ENCODE data around the gene ADAM19.

Gene ADAM19

GRCh38 chr5:157596487-157596886 is 20.9 kb upstream of the ADAM19 start:
- peaks cover 8 to 22% of the 10 kb centered on the region in 2 donors for H3K4me1 ChIP-seq (ENCODE audit: control insufficient read depth in 1 of 2, insufficient read depth in 2 of 2, low read length in 2 of 2)
- H3K9me3 ChIP-seq (ENCODE audit: control insufficient read depth in 1 of 2, low read length in 2 of 2) = no peaks in the 10 kb centered on the region
- H3K27ac ChIP-seq (ENCODE audit: low read depth, low read length) = no peak overlapping the region
- no peak overlapping the region for H3K4me3 ChIP-seq (ENCODE audit: low read depth in 1 of 2, low read length in 2 of 2)
- H3K27me3 ChIP-seq (ENCODE audit: control insufficient read depth in 1 of 2, insufficient read depth in 2 of 2, low read length in 2 of 2) = no peaks in the 10 kb centered on the region
- H3K36me3 ChIP-seq (ENCODE audit: control insufficient read depth in 1 of 2, insufficient read depth in 2 of 2, low read length in 2 of 2) = no peaks in the 10 kb centered on the region
- no peak overlapping the region for H3K9ac ChIP-seq (ENCODE audit: low read depth in 1 of 2, low read length in 2 of 2)

- H3K27ac ChIP-seq (ENCODE audit: low read depth, low read length) = no peak overlapping the region
- H3K27me3 ChIP-seq (ENCODE audit: control insufficient read depth in 1 of 2, insufficient read depth in 2 of 2, low read length in 2 of 2) = no peaks in the 10 kb centered on the region
- no peaks in the 10 kb centered on the region for H3K36me3 ChIP-seq (ENCODE audit: control insufficient read depth in 1 of 2, insufficient read depth in 2 of 2, low read length in 2 of 2)
- H3K9me3 ChIP-seq (ENCODE audit: control insufficient read depth in 1 of 2, low read length in 2 of 2) = no peaks in the 10 kb centered on the region
- no peak overlapping the region for H3K9ac ChIP-seq (ENCODE audit: low read depth in 1 of 2, low read length in 2 of 2)
- H3K4me1 ChIP-seq (ENCODE audit: control insufficient read depth in 1 of 2, insufficient read depth in 2 of 2, low read length in 2 of 2) = peaks cover 8 to 22% of the 10 kb centered on the region in 2 donors
- H3K4me3 ChIP-seq (ENCODE audit: low read depth in 1 of 2, low read length in 2 of 2) = no peak overlapping the region
Measured at GRCh38 chr5:157594675-157595459, 19.3 kb upstream of the ADAM19 start.

- Histone ChIP-seq H3K9ac (ENCODE audit: low read depth in 1 of 2, low read length in 2 of 2) (no peak overlapping the region), H3K36me3 (ENCODE audit: control insufficient read depth in 1 of 2, insufficient read depth in 2 of 2, low read length in 2 of 2) (no peaks in the 10 kb centered on the region), H3K9me3 (ENCODE audit: control insufficient read depth in 1 of 2, low read length in 2 of 2) (no peaks in the 10 kb centered on the region), H3K4me1 (ENCODE audit: control insufficient read depth in 1 of 2, insufficient read depth in 2 of 2, low read length in 2 of 2) (peaks cover 8 to 22% of the 10 kb centered on the region in 2 donors), H3K4me3 (ENCODE audit: low read depth in 1 of 2, low read length in 2 of 2) (no peak overlapping the region), H3K27me3 (ENCODE audit: control insufficient read depth in 1 of 2, insufficient read depth in 2 of 2, low read length in 2 of 2) (no peaks in the 10 kb centered on the region), H3K27ac (ENCODE audit: low read depth, low read length) (no peak overlapping the region)
Measured at GRCh38 chr5:157594257-157594656, 18.7 kb upstream of the ADAM19 start.

GRCh38 chr5:157593052-157593757 is 17.6 kb upstream of the ADAM19 start:
- no peaks in the 10 kb centered on the region for H3K36me3 ChIP-seq (ENCODE audit: control insufficient read depth in 1 of 2, insufficient read depth in 2 of 2, low read length in 2 of 2)

GRCh38 chr5:157592594-157592993 is 17.0 kb upstream of the ADAM19 start:
- Histone ChIP-seq H3K9me3 (ENCODE audit: control insufficient read depth in 1 of 2, low read length in 2 of 2) (no peaks in the 10 kb centered on the region), H3K27me3 (ENCODE audit: control insufficient read depth in 1 of 2, insufficient read depth in 2 of 2, low read length in 2 of 2) (no peaks in the 10 kb centered on the region), H3K4me1 (ENCODE audit: control insufficient read depth in 1 of 2, insufficient read depth in 2 of 2, low read length in 2 of 2) (peaks cover 8 to 22% of the 10 kb centered on the region in 2 donors), H3K4me3 (ENCODE audit: low read depth in 1 of 2, low read length in 2 of 2) (peak overlapping the region; percentile 32 to 43), H3K9ac (ENCODE audit: low read depth in 1 of 2, low read length in 2 of 2) (no peak overlapping the region), H3K27ac (ENCODE audit: low read depth, low read length) (no peak overlapping the region), H3K36me3 (ENCODE audit: control insufficient read depth in 1 of 2, insufficient read depth in 2 of 2, low read length in 2 of 2) (no peaks in the 10 kb centered on the region)

More at GRCh38 chr5:157593052-157593757, 17.6 kb upstream of the ADAM19 start:
- no peaks in the 10 kb centered on the region for H3K27me3 ChIP-seq (ENCODE audit: control insufficient read depth in 1 of 2, insufficient read depth in 2 of 2, low read length in 2 of 2)
- no peak overlapping the region for H3K4me3 ChIP-seq (ENCODE audit: low read depth in 1 of 2, low read length in 2 of 2)
- peaks cover 8 to 22% of the 10 kb centered on the region in 2 donors for H3K4me1 ChIP-seq (ENCODE audit: control insufficient read depth in 1 of 2, insufficient read depth in 2 of 2, low read length in 2 of 2)
- H3K9ac ChIP-seq (ENCODE audit: low read depth in 1 of 2, low read length in 2 of 2) = no peak overlapping the region
- no peaks in the 10 kb centered on the region for H3K9me3 ChIP-seq (ENCODE audit: control insufficient read depth in 1 of 2, low read length in 2 of 2)
- no peak overlapping the region for H3K27ac ChIP-seq (ENCODE audit: low read depth, low read length)

GRCh38 chr5:157590478-157590877 is 14.9 kb upstream of the ADAM19 start:
- Histone ChIP-seq H3K9ac (ENCODE audit: low read depth in 1 of 2, low read length in 2 of 2) (no peak overlapping the region), H3K27me3 (ENCODE audit: control insufficient read depth in 1 of 2, insufficient read depth in 2 of 2, low read length in 2 of 2) (no peaks in the 10 kb centered on the region), H3K4me3 (ENCODE audit: low read depth in 1 of 2, low read length in 2 of 2) (no peak overlapping the region), H3K27ac (ENCODE audit: low read depth, low read length) (no peak overlapping the region), H3K9me3 (ENCODE audit: control insufficient read depth in 1 of 2, low read length in 2 of 2) (no peaks in the 10 kb centered on the region), H3K4me1 (ENCODE audit: control insufficient read depth in 1 of 2, insufficient read depth in 2 of 2, low read length in 2 of 2) (peaks cover 8 to 21% of the 10 kb centered on the region in 2 donors), H3K36me3 (ENCODE audit: control insufficient read depth in 1 of 2, insufficient read depth in 2 of 2, low read length in 2 of 2) (no peaks in the 10 kb centered on the region)

GRCh38 chr5:157584628-157585027 is 9.1 kb upstream of the ADAM19 start:
- no peaks in the 10 kb centered on the region for H3K4me1 ChIP-seq (ENCODE audit: control insufficient read depth in 1 of 2, insufficient read depth in 2 of 2, low read length in 2 of 2)
- H3K27me3 ChIP-seq (ENCODE audit: control insufficient read depth in 1 of 2, insufficient read depth in 2 of 2, low read length in 2 of 2) = no peaks in the 10 kb centered on the region
- H3K9ac ChIP-seq (ENCODE audit: low read depth in 1 of 2, low read length in 2 of 2) = no peak overlapping the region
- no peak overlapping the region for H3K27ac ChIP-seq (ENCODE audit: low read depth, low read length)
- no peak overlapping the region for H3K4me3 ChIP-seq (ENCODE audit: low read depth in 1 of 2, low read length in 2 of 2)
- H3K9me3 ChIP-seq (ENCODE audit: control insufficient read depth in 1 of 2, low read length in 2 of 2) = no peaks in the 10 kb centered on the region
- no peaks in the 10 kb centered on the region for H3K36me3 ChIP-seq (ENCODE audit: control insufficient read depth in 1 of 2, insufficient read depth in 2 of 2, low read length in 2 of 2)

GRCh38 chr5:157582731-157583620 is 7.4 kb upstream of the ADAM19 start:
- Histone ChIP-seq H3K27ac (ENCODE audit: low read depth, low read length) (no peak overlapping the region), H3K4me1 (ENCODE audit: control insufficient read depth in 1 of 2, insufficient read depth in 2 of 2, low read length in 2 of 2) (no peaks in the 10 kb centered on the region), H3K9me3 (ENCODE audit: control insufficient read depth in 1 of 2, low read length in 2 of 2) (no peaks in the 10 kb centered on the region), H3K9ac (ENCODE audit: low read depth in 1 of 2, low read length in 2 of 2) (no peak overlapping the region), H3K27me3 (ENCODE audit: control insufficient read depth in 1 of 2, insufficient read depth in 2 of 2, low read length in 2 of 2) (no peaks in the 10 kb centered on the region), H3K4me3 (ENCODE audit: low read depth in 1 of 2, low read length in 2 of 2) (no peak overlapping the region), H3K36me3 (ENCODE audit: control insufficient read depth in 1 of 2, insufficient read depth in 2 of 2, low read length in 2 of 2) (no peaks in the 10 kb centered on the region)

GRCh38 chr5:157581901-157582300 is 6.3 kb upstream of the ADAM19 start:
- no peaks in the 10 kb centered on the region for H3K27me3 ChIP-seq (ENCODE audit: control insufficient read depth in 1 of 2, insufficient read depth in 2 of 2, low read length in 2 of 2)
- H3K36me3 ChIP-seq (ENCODE audit: control insufficient read depth in 1 of 2, insufficient read depth in 2 of 2, low read length in 2 of 2) = no peaks in the 10 kb centered on the region
- H3K27ac ChIP-seq (ENCODE audit: low read depth, low read length) = no peak overlapping the region
- H3K4me1 ChIP-seq (ENCODE audit: control insufficient read depth in 1 of 2, insufficient read depth in 2 of 2, low read length in 2 of 2) = no peaks in the 10 kb centered on the region
- no peaks in the 10 kb centered on the region for H3K9me3 ChIP-seq (ENCODE audit: control insufficient read depth in 1 of 2, low read length in 2 of 2)
- no peak overlapping the region for H3K9ac ChIP-seq (ENCODE audit: low read depth in 1 of 2, low read length in 2 of 2)
- H3K4me3 ChIP-seq (ENCODE audit: low read depth in 1 of 2, low read length in 2 of 2) = no peak overlapping the region
